LNCAP (cell line): ENCODE data around the gene ATPAF2.

ENCODE experiments used
- CTCF ChIP-seq: fragments of 450-650 bp; IDR thresholded peaks from 2 replicates; pipeline ENCODE4 v1.5.1; 2017; ENCODE audit warnings: mild to moderate bottlenecking

Gene ATPAF2

DNA sequence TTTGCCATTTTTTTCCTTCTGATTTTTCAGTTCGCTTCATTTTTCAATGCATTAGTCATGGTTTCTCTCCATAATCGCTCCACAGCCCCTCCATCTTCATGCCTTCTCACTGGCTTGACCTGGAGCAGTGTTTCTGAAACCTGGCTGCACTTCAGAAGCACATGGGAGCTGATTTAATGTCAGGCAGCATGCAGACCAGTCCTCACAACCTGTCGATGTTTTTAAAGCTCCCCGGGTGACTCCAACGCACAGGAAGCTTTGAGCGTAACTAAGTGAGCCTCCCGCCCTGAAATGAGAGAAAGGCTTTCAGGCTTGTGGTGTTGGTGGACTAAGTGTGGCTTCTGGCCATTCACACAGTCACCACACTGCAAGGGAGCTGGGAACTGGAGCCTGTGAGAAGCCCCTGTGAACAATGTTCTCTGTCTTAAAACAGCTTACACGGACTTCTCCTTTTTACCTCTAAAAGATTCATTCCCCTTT, 31.9 kb upstream of the ATPAF2 start:
- no peak for TF ChIP-seq CTCF

- TF ChIP-seq CTCF: no peak
These were observed 30.1 kb upstream of the ATPAF2 start for GRCh38 chr17:18069101-18069500.

- TF ChIP-seq CTCF: no peak
These were observed 27.9 kb upstream of the ATPAF2 start for GRCh38 chr17:18066866-18067265.

DNA sequence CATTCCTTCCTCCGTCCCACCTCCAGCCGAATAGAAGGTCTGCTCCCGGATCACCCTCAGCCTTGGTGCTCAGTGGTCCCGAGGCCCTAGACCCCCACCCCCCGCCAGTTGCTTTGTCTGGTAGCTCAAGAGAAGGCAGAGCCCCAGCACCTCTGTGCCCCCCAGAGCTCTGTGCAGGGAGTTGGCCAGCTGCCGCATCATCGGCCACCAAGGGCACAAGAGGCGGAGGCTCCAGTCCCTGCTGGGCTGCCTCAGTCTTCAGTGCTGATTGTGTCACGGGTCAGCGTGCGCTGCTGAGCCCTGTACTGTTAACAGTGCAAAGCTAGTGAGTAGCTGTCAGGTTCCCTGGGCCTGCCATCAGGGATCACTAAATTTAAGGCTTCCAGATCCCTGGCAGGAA, 26.6 kb upstream of the ATPAF2 start:
- no peak for TF ChIP-seq CTCF

GRCh38 chr17:18064053-18064452, 25.1 kb upstream of the ATPAF2 start:
- no peak for TF ChIP-seq CTCF

DNA sequence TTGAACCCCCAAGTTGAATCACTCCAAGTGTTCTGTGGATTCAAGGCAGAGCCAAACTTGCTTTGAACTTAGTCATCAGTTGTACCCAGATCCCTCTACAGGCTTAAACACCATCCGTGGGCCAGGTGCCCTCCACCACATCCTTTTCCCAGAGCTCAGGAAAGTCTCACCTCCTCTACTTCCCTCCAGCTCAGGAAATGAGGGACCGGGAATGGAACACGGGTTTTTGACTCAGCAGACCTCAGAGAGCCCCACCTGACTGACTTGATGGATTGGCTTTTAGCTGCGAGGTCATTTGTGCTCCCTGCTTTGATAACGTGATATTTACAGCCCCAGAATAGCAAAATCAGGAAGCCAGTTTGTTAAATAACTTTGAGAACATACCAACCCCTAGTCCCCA, 20.3 kb upstream of the ATPAF2 start:
- no peak for TF ChIP-seq CTCF

DNA sequence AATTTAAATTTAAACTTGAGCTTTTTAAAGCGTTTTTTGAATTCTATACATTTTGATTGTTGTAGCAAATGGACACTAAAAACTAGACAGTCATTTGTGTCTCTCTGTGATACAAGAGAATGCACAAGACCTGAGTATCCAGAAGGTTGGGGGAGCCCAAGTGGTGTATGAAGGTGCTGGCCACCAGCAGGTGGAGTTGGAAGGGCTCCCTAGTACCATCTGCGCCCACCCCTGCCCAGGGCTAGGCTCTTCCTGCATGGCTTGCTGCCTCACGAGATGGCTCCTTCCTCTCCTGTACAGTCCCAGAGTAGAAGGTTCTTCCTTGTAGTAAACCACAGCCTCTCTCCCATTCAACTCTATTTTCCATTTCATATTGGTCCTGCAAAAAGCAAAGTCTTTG, 17.2 kb upstream of the ATPAF2 start:
- TF ChIP-seq CTCF: no peak

DNA sequence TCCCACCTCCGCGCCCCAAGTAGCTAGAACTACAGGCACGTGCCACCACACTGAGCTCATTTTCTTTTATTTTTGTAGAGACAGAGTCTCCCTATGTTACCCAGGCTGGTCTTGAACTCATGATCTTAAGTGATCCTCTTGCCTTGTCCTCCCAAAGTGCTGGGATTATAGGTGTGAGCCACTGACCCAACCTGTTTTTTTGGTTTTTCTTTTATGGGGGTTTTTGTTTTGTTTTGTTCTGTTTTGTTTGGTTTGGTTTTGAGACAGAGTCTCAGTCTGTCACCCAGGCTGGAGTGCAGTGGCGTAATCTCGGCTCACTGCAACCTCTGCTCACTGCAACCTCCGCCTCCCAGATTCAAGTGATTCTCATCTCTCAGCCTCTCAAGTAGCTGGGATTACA, 16.6 kb upstream of the ATPAF2 start:
- TF ChIP-seq CTCF: no peak
